Measurements from ENCODE around the gene UCP3.

Gene UCP3

GRCh38 chr11:74018331-74019005 lies 9.6 kb upstream of the UCP3 start:
- no peak for DNase-seq (ENCODE audit: low spot score)
- TF ChIP-seq CTCF (IDR thresholded peaks at IDR 0.05; ENCODE audit: extremely low read depth, missing control alignments): no peak

GRCh38 chr11:74017631-74018030 lies 8.7 kb upstream of the UCP3 start:
- no peak for DNase-seq (ENCODE audit: low spot score)
- TF ChIP-seq CTCF (IDR thresholded peaks at IDR 0.05; ENCODE audit: extremely low read depth, missing control alignments): no peak

- TF ChIP-seq CTCF (IDR thresholded peaks at IDR 0.05; ENCODE audit: extremely low read depth, missing control alignments): no peak
Measured at GRCh38 chr11:74015919-74016684, 7.2 kb upstream of the UCP3 start.

GRCh38 chr11:74014880-74015279 lies 6.0 kb upstream of the UCP3 start:
- no peak for DNase-seq (ENCODE audit: low spot score)
- TF ChIP-seq CTCF (IDR thresholded peaks at IDR 0.05; ENCODE audit: extremely low read depth, missing control alignments): no peak

More at GRCh38 chr11:74015919-74016684, 7.2 kb upstream of the UCP3 start:
- DNase-seq (ENCODE audit: low spot score): no peak

GRCh38 chr11:74013141-74013540 lies 4.3 kb upstream of the UCP3 start:
- no peak for TF ChIP-seq CTCF (IDR thresholded peaks at IDR 0.05; ENCODE audit: extremely low read depth, missing control alignments)
- no peak for DNase-seq (ENCODE audit: low spot score)

- TF ChIP-seq CTCF (IDR thresholded peaks at IDR 0.05; ENCODE audit: extremely low read depth, missing control alignments): no peak
- no peak for DNase-seq (ENCODE audit: low spot score)
Measured at GRCh38 chr11:74012074-74012809, 3.4 kb upstream of the UCP3 start.

Data from GM20000 (cell line).